ENCODE measurements around the gene DGUOK.

DNA sequence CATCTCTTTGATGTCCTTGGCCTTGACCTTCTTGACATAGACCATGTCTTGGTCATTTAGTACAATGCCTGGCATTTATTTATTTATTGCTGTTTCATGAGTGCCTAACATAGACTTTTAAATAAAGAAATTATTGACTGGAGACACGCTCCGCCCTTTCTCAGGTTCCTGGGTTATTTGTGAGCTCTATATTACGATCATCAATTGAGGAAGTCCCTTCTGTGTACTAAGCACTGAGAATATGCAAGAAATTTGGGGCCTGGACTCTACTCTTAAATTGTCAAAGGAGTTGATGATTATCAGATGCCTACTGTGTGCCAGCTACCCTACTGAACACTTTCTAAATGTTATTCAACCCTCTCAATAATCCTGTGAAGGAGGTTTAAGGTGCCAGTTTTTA is 38.4 kb downstream of the DGUOK start:
- TF ChIP-seq, protein P1, sequence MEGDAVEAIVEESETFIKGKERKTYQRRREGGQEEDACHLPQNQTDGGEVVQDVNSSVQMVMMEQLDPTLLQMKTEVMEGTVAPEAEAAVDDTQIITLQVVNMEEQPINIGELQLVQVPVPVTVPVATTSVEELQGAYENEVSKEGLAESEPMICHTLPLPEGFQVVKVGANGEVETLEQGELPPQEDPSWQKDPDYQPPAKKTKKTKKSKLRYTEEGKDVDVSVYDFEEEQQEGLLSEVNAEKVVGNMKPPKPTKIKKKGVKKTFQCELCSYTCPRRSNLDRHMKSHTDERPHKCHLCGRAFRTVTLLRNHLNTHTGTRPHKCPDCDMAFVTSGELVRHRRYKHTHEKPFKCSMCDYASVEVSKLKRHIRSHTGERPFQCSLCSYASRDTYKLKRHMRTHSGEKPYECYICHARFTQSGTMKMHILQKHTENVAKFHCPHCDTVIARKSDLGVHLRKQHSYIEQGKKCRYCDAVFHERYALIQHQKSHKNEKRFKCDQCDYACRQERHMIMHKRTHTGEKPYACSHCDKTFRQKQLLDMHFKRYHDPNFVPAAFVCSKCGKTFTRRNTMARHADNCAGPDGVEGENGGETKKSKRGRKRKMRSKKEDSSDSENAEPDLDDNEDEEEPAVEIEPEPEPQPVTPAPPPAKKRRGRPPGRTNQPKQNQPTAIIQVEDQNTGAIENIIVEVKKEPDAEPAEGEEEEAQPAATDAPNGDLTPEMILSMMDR (IDR thresholded peaks at IDR 0.05) = no peak
- TF ChIP-seq EP300 (IDR thresholded peaks at IDR 0.05) = no peak
- no peak for TF ChIP-seq POLR2AphosphoS5 (IDR thresholded peaks at IDR 0.05)
